T1000 (cell line): Measurements from ENCODE around the gene ERICH6.

Experiments used
- DNase-seq: peaks from one replicate; lab custom pipeline; 2025; ENCODE audit warnings: mixed read lengths; lab: John Stamatoyannopoulos, UW

The ERICH6 gene

DNA sequence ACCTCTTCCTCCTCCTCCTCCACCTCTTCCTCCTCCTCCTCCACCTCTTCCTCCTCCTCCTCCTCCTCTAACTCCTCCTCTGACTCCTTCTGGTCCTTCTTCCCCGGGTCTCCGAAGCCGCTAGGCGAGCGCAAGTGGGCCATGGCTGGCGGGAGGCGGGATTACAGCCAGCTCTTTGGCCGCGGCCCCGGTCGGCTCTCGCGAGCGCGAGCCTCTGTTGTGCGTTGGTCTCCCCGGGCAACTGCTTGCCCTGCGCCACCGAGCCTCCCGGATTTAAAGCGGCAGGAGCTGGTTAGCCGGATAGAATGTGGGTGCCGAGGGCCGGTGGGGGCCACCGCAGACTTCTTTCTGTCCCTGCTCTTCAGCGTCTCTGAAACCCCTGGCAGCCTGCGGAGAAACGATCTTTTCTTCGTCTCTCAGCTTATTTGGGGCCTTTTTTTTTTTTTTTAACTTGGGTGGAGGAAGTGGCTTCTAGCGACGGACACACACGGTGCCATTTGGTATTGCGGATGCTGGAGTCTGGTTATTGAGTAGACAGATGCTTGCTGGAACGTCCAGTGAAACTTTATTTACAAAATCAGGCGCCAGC is at the start of gene ERICH6:
TSS of gene ERICH6 (minus strand) at position 165 of the 589 bp plus-strand sequence. CDS start at position 143, 22 bp downstream.
- peak; percentile 78 for DNase-seq

DNA sequence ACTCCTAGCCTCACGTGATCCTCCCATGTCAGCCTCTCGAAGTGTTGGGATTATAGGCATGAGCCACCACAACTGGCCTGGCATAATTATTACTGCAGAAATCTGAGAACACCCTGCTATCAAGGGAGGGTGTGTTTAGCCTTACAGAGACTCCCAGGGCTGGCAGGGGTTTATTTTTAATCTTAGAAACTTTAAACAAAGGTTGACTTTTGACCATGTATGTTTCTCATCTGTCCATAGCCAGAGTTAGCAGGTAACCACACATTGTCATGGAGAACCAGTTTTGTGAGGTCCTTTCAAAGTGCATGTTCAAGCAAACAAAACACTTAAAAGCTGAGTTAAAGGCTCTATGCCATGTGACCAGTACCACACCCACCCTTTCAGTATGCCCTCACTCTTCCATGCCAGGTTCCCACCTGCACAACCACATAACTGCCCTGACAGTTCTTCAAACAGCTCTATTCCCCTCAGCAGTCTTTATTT is 48.1 kb upstream of the ERICH6 start:
- DNase-seq: no peak

DNA sequence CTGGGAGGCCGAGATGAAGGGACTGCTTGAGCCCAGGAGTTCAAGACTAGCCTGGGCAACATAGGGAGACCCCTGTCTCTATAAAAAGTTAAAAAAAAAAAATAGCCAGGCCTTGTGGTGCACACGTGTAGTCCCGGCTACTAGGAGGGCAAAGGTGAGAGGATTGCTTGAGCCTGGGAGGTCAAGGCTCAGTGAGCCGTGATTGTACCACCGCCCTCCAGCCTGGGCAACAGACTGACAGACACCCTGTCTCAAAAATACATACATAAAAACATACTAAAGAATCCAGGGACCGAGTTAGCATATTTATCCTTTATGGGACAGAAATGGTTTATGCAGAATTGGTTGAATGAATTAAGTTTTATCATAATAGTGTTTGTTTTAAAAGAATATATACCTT is 45.5 kb upstream of the ERICH6 start:
- no peak for DNase-seq

DNA sequence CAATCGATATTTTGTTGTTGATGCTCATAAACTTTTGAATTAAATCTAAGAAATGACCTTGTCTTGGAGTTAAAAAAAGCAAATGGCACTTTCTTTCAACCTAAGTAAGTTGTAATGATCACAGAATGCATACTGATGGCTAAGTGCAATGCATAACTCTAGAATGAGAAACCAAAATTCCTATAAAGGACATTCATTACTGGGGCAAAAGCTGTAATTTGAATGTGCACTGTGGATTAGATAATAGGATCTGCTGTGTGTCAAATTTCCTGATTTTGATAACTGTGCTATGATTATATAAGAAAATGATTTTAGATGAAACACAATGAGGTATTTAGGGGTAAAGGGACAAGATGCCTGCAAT is 44.9 kb upstream of the ERICH6 start:
- no peak for DNase-seq

DNA sequence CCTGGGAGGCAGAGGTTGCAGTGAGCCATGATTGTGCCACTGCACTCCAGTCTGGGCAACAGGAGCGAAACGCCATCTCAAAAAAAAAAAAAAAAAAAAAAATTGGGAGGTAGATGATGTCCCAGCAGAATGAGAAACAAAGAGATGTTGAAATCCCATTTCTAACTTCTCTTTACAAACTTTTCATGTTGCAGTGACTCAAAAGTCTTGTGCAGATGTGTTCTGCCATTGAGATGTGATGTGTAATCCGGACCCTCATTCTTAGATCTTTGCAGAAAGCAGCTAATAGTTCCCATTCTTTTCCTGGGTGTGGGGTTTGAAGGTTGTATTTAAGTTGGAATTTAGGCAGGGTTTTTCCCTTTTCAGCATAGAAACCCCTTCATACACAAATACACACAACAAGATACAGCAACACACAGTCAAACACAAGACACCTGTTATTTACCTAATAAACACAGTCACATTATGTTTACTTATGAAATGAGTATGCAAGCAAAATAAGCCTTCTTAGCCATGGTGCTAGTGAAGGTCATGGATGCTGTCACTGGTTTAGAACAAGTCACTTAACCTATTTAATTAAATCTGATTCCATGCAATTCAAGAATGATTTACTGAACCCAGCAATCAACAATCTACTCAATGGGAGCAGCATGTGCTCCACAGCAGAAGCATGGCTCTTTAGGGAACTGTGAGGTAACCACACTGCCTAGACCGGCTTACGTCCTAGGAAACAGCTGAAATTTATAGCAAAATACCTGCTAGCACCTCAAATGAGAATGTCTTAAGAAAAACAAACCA is 44.4 kb upstream of the ERICH6 start:
- no peak for DNase-seq

DNA sequence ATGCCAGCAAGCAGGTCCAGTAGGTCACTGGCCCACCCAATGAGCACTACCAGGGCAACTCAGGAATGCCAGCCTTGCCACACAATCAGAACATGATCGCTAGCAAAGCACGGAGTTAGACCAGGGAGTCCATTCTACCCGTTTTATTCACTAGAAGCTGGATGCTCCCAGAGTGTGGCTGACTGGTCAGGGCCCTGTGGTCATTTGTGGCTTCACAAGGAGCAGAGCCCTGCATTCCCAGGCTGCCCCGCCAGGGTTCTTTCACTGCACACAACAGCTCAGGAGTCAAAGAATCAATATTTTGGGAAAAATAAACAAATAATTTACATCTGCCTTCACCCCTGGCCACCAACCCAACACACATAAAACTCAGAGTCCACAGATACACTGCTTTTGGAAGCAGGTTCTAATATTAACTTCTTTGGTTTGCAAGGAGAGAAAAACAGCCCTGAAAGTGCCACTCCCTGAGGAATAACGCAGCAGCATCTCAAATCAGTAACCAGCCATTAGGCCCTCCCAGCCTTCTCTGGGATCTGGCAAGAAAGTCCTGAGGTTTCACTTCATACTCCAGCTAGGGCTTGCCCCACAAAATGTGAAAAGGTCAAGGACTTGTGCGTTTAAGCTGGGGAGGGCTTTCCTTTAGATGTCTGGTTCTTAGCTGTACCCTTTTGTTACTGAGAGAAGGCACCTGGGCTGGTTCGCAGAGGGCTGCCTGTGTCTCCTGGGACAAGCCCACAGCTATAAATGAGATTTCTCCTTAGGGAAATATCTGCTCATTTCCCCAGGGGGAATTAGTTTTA is 43.3 kb upstream of the ERICH6 start:
- DNase-seq: no peak

DNA sequence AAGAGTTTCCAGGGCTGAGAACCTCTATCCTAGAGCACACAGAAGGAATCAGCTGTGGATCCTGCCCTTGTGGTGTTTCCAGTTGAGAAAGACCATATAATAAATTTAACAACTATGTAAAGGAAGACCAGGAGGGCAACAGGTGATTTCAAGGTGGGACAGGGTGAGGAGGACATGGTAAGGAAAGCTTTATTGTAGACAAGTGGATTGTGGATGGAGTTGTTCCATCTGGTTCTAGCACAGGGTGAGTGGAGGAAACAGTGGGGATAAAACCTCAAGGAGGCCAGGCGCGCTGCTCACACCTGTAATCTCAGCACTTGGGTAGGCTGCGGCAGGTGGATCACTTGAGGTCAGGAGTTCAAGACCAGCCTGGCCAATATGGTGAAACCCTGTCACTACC is 42.1 kb upstream of the ERICH6 start:
- no peak for DNase-seq

DNA sequence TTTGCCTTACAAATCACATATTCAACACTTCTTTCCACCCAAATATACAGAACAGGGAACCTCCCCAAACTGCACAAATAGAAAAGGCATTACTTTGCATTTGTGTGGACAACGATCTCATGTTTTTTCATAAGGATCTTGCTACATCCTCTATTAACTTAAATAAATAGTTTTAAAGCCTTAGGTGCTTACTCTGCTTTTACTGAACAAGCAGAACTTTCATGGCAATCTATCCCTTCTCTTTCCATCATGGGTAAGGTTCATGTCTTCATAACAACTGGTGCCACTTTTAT is 41.1 kb upstream of the ERICH6 start:
- DNase-seq: no peak

DNA sequence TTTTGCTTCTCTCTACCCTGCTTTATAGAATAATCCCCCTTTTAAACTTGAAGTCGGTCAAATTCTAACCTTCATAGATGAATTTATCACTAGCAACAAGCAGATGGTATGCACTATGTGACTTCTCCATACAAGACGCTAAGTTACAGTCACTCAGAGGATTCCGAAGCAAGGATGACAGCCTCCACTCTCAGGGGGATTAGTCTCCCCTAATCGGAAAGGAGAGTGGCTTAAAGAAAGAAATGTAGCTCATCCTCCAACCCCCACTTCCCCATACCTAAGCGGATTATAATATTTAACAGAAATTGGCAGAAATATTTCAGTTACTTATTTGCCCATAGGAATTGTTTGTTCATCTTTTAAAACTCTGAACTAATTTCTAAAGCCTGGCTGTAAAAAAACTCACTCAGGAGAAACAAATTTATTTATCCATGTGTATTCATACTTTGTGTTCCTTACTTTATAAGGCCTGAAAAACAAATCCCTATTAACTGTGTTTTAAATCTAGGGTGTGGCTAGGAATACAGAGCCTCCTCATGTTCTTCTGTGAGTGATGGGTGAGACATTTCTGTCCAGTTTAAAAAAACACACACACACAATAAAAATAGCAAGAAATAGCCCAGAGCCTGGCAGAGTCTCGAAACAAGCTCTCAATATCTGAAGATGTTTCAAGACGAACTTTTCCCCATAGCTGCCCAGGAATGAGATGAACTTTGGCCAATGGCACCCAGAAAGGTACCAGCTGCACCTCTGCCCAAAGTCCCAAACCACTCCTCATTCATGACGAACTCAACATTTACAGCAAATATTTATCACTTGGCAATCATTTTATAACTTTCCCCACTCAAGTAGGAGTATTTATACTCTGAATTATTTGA is 40.6 kb upstream of the ERICH6 start:
- no peak for DNase-seq

DNA sequence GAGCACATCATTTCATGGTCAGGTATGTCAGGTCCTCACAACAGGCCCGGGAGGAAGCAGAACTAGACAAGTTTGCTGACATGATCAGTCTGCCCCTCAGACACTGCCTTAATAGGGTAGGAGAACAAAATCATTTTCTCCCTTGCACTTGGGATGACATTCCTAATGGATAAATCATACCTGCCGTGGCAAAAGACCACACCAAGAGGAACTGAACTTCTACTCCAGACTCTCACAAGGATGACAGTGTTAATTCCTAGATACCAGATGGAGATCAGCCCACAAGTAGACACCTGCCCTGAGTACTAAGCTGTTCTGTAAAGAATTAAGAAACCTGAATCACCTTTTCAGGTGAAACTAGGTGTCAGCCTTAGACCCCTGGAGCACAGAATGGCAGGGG is 39.8 kb upstream of the ERICH6 start:
- DNase-seq: no peak

DNA sequence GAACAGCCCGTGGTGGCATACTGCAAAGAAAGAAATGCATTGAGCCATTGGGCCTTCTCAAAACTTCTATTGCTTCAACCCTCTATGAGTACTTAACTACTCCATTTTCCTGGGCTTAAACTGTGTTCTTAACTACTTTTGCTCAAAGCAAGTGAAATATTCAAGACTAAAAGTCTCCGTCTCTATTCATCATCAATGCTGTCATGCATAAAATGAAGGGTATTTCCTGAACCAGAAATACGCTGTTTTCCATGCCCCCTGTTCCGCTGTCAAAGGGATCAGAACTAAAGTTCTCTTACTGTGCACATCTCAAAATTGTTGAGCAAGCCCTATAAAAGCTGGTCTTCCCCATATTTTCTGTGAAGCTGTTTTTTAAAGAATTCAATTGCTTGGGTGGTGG is 39.0 kb upstream of the ERICH6 start:
- no peak for DNase-seq

DNA sequence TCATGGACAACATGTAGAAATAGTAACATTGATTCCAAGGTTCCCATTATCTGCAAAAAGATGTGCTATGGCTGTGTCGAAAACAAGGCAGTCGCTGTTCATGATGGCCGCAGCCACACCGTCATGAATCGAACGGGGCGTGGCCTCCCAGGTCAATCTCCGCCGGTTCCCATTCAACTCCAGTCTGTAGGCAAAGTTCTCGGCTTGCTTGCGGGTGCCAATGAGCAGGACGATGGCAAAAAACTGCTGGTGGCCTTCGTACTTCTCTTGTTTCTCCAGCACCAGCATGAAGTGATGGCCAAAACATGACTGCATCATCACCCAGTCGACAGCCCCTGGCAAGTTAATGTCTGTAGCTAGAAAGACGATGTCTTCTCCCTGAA is 38.4 kb upstream of the ERICH6 start:
- DNase-seq: no peak

DNA sequence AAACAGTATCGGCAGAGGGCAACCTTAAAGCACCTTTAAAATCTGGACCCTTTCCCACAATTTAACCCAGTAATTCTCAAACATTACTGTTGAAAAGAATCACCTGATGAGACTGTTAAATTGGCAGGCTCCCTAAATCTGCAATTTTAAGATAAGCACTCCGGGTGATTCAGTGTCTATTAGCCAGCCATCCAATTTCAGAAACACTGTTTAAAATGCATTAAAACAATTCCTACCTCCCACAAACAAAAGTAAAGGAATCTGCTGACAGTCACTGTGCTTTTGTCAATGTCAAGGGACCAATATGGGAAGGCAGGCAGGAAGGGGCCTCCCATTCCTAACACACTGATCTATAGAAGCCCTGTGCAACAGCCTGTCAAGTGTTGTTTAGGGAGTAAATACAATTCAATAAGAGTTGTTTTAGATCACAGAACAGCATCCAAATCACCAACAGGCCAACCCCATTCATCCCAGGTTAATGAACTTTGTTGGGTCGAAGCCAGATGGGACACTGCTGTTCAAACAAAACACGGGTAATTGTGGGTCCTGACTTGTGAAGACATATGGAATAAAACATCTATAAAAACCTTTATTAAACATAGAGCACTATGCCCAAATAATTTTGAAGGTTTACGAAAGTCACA is 37.9 kb upstream of the ERICH6 start:
- no peak for DNase-seq

DNA sequence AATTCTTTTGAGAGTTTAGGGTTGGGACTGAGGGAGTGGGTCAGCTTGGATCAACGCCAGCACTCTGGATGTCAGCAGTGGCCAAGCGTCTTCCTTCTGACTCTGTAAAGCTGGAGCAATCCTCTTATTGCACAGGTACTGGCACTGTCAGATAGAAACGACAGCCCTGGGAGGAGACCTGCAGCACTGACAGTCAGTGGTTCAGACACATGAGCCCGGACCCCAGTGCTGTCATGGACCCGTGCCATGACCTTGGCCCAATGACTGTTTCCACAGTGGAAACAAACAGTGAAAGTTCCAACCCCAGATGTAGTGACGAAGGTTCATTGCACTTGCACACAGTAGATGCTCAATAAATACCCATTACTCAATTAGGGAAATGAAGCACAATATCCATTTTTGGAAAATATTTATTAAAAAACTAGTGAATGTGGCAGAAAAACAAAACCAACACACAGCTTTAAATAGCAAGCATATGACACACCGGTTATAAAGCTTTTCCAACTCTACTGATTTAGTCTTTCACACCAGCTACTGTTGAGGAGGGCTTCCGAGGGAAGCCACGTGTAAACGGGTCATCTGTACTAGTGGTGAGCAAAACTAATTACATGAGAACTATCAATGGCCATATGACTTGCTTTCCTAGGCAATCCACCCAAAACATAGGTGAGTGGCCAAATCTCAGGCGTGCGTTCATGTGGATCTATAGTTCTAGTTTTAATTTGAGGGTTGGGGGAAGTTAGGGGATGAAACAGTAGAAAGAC is 37.2 kb upstream of the ERICH6 start:
- DNase-seq: no peak

DNA sequence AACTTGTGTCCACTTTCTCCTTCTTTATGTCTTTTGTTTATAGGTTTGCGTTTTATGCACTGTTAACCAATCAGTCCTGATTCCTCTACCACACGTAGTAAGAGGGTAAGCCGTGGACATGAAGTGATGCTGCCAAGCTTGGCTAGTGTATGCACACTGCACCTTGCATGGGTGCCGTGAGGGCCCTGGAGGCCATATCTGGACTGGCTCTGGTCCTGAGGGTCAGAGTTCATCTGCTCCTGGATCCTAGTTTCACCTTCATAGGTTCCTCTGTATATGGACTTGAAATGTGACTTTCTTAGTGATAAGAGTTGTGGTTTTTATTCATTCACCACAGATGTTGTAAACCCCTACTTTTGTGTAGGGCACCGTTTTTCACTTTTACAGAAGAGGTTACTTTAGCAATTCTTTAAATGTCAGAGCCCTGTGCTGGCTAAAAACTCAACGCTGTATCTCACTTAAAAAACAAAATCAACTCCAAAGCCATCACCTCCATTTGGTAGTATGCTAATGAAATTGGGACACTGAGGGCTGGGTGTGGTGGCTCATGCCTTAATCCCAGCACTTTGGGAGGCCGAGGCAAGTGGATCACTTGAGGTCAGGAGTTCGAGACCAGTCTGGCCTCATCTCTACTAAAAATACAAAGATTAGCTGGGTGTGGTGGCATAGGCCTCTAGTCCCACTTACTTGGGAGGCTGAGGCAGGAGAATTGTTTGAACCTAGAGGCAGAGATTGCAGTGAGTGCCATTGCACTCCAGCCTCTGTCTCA is 36.3 kb upstream of the ERICH6 start:
- DNase-seq: no peak

DNA sequence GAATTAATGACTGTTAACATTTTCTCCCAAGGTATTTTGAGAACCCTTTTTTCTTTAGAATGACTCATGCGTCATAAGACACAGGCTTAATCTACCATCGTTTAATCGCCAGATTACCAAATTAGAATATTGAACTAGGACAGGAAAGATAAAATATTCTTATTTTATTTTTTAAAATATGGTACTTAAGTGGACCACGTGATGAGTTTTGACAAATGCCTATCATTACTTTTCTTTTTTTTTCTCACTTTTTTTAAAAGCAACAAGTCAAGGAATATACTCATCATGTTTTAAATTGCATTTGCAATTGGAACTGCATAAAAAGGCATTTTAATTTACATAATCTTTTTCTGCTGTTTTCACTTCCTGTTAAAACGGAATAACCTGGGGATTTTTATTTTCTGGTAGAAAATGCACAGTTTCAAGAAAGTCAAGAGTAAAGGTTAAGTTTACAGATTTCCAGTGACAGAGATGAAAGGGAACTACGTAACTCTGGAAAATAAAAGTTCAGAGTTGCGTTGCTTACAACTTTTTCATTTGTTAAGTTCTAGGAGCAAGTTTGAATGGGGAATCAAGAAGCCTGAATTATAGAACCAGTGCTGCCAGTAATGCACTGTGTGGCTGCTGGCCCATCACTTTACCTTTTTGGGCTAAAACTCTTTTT is 35.6 kb upstream of the ERICH6 start:
- DNase-seq: no peak

DNA sequence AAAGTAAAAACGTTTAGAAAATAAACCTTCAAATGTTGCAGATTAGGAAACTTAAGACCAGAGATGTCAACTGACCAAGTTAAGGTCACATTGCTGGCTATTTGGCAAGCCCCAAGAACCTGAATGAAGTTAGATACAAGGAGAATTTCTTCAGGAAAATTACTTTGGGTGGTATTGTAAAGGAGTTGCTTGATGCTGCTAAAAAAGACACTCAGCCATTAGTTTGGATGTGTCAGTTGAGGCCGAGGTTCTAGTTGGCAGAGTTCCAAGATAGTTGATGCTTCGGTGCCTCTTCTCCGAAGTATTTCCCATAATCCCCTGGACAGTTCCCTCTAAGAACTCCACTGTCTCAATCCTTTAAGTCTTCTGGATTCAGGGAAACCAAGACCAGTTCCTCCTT is 35.0 kb upstream of the ERICH6 start:
- DNase-seq: no peak

DNA sequence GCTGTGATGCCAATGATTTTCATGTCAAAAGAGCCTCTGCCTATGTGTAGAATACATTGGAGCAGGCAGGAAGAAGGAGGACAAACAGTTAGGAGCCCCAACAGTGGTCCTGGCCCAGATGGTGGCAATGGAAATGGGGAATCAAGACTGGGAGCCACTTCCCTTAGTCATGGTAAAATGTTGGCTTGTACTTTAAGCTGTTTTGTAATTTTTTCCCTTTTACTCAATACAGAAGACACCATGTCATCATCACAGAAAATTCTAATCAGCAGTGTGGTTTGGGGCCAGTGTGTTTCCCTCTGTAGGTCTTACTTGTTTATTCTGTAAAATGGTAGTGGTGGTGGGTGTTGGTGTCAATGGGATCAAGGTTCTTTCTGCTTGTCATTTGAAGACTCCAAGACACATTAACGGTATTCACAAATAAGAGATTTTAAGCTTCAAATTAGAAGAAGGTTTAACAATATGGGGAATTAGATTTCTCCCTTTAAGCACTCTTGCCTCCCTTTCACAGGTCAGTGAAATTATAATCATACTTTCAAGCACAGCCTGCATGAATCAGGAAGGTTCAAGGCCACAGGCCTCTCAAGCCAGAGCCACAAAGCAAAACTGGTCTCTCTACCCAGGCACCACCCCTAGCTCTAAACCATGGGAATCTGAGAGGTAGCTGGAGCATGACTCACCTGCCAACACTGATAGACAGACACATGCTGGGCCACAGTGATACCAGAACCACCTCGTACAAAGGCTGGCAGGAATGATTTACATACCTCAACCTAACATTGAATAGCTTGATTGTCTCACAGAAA is 34.4 kb upstream of the ERICH6 start:
- no peak for DNase-seq
